Activated T-cell treated with anti-CD3 and anti-CD28 coated beads, Interleukin-2, amount 50 U/mL, for 1 hour (primary cell): ENCODE results near the gene STXBP1.

Source experiments
- DNase-seq: peaks from one replicate; pipeline ENCODE4 v3.0.0-alpha.2; 2020

Gene STXBP1

GRCh38 chr9:127739614-127740330 is 127.7 kb downstream of the STXBP1 start:
- DNase-seq: no peak

- DNase-seq: no peak
Measured at GRCh38 chr9:127741831-127742434, 129.9 kb downstream of the STXBP1 start.
